CD4-positive, alpha-beta memory T cell (primary cell): ENCODE measurements around the gene KDM3B. TPM values are rescaled to one million over a fixed set of nuclear protein-coding genes. Genes with fewer than 3 reads are reported as not detected.
A peak's percentile ranks its signal among the peaks of the same experiment; 100 is the strongest.
"Not testable (repeated sequence)": the region's sequence is repeated elsewhere in the genome, so short reads cannot be mapped to it uniquely, and the experiment has no call there.

ENCODE experiments used
- CTCF ChIA-PET: fragments of 350-600 bp; sonication (Branson Sonifier 250); formaldehyde crosslinking; loops from one replicate; lab custom pipeline; 2021; ENCODE audit warnings: inconsistent platforms; ENCODE audit not compliant: partially characterized antibody; lab: Charles Lee
- POLR2A ChIA-PET: fragments of 350-600 bp; sonication (Branson Sonifier 250); formaldehyde crosslinking; loops from one replicate; lab custom pipeline; 2021; ENCODE audit not compliant: partially characterized antibody; lab: Charles Lee
- DNase-seq, 5 donors: peaks; one replicate each; pipeline versions ENCODE4 v3.0.0 to v3.0.0-alpha.2; 2020 to 2022; ENCODE audit warnings: mixed read lengths in 1 of 5
- H3K27ac ChIP-seq: one replicate; pipeline ENCODE4 v1.7.0; 2013; ENCODE audit warnings: low read depth, low read length
- H3K27me3 ChIP-seq: 2 replicates; pipeline ENCODE4 v1.7.0; 2013; ENCODE audit warnings: mild to moderate bottlenecking, low read length, moderate library complexity; ENCODE audit not compliant: insufficient read depth
- H3K36me3 ChIP-seq: 2 replicates; pipeline ENCODE4 v1.7.0; 2013; ENCODE audit warnings: mild to moderate bottlenecking, low read length, moderate library complexity; ENCODE audit not compliant: insufficient read depth
- H3K4me1 ChIP-seq: 2 replicates; pipeline ENCODE4 v1.7.0; 2013; ENCODE audit warnings: mild to moderate bottlenecking, low read length, moderate library complexity; ENCODE audit not compliant: insufficient read depth
- H3K4me3 ChIP-seq, 2 donors: one replicate each; pipeline ENCODE4 v1.7.0; 2013; ENCODE audit warnings: low read length in 2 of 2, mild to moderate bottlenecking in 1 of 2
- H3K9me3 ChIP-seq, 2 donors: one replicate each; pipeline ENCODE4 v1.7.0; 2013; ENCODE audit warnings: low read length in 2 of 2, control low read depth in 1 of 2; ENCODE audit not compliant: control insufficient read depth in 1 of 2
- H3K27ac Mint-ChIP-seq, 7 donors: one replicate each; pipeline ENCODE4 v1.8.0; 2020 to 2021; ENCODE audit warnings: mixed read lengths in 7 of 7, mild to moderate bottlenecking in 6 of 7, inconsistent platforms in 3 of 7, moderate library complexity in 3 of 7
- H3K27me3 Mint-ChIP-seq, 2 donors: one replicate each; pipeline ENCODE4 v1.8.0; 2020 to 2021; ENCODE audit warnings: mixed read lengths in 2 of 2
- H3K36me3 Mint-ChIP-seq, 2 donors: one replicate each; pipeline ENCODE4 v1.8.0; 2020 to 2021; ENCODE audit warnings: mixed read lengths in 2 of 2, inconsistent platforms in 1 of 2, mild to moderate bottlenecking in 1 of 2
- H3K4me1 Mint-ChIP-seq, 4 donors: one replicate each; pipeline ENCODE4 v1.8.0; 2020 to 2021; ENCODE audit warnings: mixed read lengths in 4 of 4, mild to moderate bottlenecking in 1 of 4
- H3K4me3 Mint-ChIP-seq, 8 donors: one replicate each; pipeline ENCODE4 v1.8.0; 2020 to 2021; ENCODE audit warnings: mixed read lengths in 8 of 8, mild to moderate bottlenecking in 7 of 8, moderate library complexity in 6 of 8, inconsistent platforms in 3 of 8
- H3K9me3 Mint-ChIP-seq, 8 donors: one replicate each; pipeline ENCODE4 v1.8.0; 2020 to 2021; ENCODE audit warnings: mixed read lengths in 8 of 8, mild to moderate bottlenecking in 5 of 8, inconsistent platforms in 3 of 8, moderate library complexity in 1 of 8
- intact Hi-C: fragments of 100-400 bp; cut with micrococcal nuclease; formaldehyde crosslinking; loops from one replicate; pipeline ENCODE4 v1.15.1; 2023
- polyA plus RNA-seq, 2 donors: library from polyadenylated mRNA; unstranded; fragments of 300-500 nt; fragmentation: Illumina TruSeq; gene quantifications; one replicate each; pipeline ENCODE4 v1.2.3, GENCODE V29; 2021
- total RNA-seq, 2 experiments: library from RNA; stranded (reverse); gene quantifications; one replicate each; pipeline ENCODE4 v1.2.3, GENCODE V29; 2021

The KDM3B gene
- total and polyA plus RNA-seq, 4 experiments from 2014 or later: 4.1 to 85.6 (median 50.7) TPM

DNA sequence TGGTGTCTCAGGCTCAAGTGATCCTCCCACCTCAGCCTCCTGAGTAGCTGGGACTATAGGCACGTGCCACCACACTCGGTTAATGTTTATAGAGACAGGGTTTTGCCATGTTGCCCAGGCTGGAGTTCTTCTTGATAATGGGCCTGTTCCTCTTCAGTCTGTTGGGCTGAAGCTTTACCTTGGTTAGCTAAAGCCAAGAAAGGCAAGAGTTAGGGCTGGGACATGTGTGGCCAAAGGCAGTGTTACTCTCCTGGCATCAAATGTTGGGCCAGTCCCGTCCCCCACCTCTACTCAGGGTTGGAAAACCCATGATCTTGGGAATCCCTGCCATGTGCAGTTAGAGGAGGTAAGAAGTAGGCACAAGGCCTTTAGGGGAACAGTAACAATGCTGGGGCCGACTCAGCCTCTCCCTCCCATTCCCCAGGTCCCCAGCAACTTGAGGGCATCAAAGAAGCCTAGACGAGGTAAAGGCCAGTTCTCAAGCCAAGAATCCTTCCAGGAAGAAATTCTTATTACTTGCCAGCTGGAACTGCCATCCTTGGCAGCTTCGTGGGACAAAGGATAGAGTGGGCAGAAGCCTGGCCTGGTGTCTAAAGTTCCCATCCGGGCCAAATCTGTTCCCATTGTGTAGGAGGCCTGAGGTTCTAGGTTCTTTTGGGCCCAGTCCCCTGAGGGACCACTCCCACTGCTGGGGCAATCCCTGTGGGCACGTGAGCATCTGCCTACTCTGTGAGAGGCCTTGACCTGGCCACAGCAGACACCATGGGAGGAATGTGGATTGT, 117.2 kb downstream of the KDM3B start:
- no peak overlapping the region for H3K4me3 Mint-ChIP-seq
- peaks cover 0 to 4% (median 0%) of the 10 kb centered on the region in 8 donors for H3K9me3 Mint-ChIP-seq
- H3K27ac Mint-ChIP-seq: peak overlapping the region in 2 of 7 donors; percentile 41 to 59
- Histone ChIP-seq H3K4me1 (peaks cover 22% of the 10 kb centered on the region), H3K27ac (no peak overlapping the region), H3K27me3 (no peaks in the 10 kb centered on the region), H3K36me3 (no peaks in the 10 kb centered on the region), H3K9me3 (no peaks in the 10 kb centered on the region), H3K4me3 (no peak overlapping the region)
- intact Hi-C loops: no loop called here
- POLR2A ChIA-PET: interaction anchor here (1.0 kb wide), 1 partner anchor 23 kb away, joined by 3 read pairs; no protein-coding TSS in a partner anchor
- H3K27me3 Mint-ChIP-seq: no peaks in the 10 kb centered on the region
- H3K36me3 Mint-ChIP-seq: peaks cover 3 to 10% of the 10 kb centered on the region in 2 donors
- no peak for DNase-seq
- peaks cover 13 to 29% (median 21%) of the 10 kb centered on the region in 4 donors for H3K4me1 Mint-ChIP-seq
- CTCF ChIA-PET: interaction anchor here (0.6 to 0.9 kb wide), 2 partner anchors 20 to 110 kb away, joined by 3 to 5 read pairs; no protein-coding TSS in a partner anchor

DNA sequence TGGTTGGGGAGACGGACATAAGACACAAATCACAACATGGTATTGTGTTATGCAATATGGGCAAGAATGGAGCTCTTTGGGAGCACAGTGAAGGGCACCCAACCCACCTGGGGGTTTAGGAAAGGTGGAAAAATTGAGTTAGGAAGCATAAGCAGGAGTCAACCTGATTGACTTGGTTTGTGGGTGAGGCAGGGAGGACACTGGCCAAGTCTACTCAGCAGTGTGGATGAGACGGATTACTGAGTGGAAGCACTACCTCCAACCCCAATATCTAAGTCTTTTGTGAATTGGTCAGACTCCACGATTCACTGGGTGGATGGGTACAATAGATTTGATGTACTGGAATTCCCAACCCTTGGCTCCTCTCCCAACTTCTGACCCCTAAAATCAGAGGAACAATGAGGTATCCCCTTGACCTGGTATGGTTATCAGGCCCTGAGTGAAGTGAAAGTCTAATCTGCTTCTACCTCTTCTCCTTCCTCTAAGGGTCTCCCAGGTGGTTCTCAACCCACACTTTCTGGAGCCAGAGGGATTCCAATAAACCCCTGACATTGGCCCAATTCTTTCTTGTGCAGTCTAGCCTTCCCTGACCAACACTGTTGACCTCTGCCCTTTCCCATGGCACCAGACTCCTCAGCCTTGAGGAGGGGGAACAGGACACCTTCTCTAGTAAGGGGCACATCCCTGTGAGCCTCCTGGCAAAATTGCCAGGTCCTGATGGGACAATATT, 118.0 kb downstream of the KDM3B start:
- intact Hi-C loops: no loop called here
- Mint-ChIP-seq H3K9me3 (peaks cover 0 to 2% (median 0%) of the 10 kb centered on the region in 8 donors), H3K27me3 (peaks cover 0 to 2% of the 10 kb centered on the region in 2 donors), H3K4me3 (no peak overlapping the region), H3K4me1 (peaks cover 13 to 24% (median 20%) of the 10 kb centered on the region in 4 donors), H3K36me3 (peaks cover 3 to 8% of the 10 kb centered on the region in 2 donors), H3K27ac (peak overlapping the region in 4 of 7 donors; percentile 3 to 59 (median 39))
- no peaks in the 10 kb centered on the region for H3K36me3 ChIP-seq
- CTCF ChIA-PET: no interaction called here
- no peak overlapping the region for H3K4me3 ChIP-seq
- POLR2A ChIA-PET: no interaction called here
- H3K9me3 ChIP-seq: no peaks in the 10 kb centered on the region
- no peaks in the 10 kb centered on the region for H3K27me3 ChIP-seq
- DNase-seq: no peak
- no peak overlapping the region for H3K27ac ChIP-seq
- peaks cover 22% of the 10 kb centered on the region for H3K4me1 ChIP-seq

DNA sequence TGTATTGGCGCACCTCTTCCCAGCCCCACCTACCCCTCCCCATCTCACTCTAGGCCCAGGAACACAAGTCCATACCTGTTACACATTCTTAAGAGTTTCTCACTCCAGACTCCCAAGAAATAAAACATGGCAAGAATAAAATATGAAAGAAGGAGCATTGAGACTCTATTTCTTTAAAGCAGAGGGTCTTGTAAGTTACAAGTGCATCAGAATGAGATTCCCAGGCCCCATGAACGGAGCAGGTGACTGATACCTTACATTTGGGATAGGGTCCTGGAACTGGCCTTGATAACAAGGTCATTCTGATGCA, 118.5 kb downstream of the KDM3B start:
- H3K36me3 Mint-ChIP-seq: peaks cover 3 to 8% of the 10 kb centered on the region in 2 donors
- Histone ChIP-seq H3K27ac (no peak overlapping the region), H3K36me3 (no peaks in the 10 kb centered on the region), H3K4me1 (peaks cover 21% of the 10 kb centered on the region), H3K27me3 (no peaks in the 10 kb centered on the region), H3K9me3 (no peaks in the 10 kb centered on the region), H3K4me3 (no peak overlapping the region)
- peak overlapping the region in 3 of 7 donors; percentile 3 to 59 (median 26) for H3K27ac Mint-ChIP-seq
- H3K4me1 Mint-ChIP-seq: peaks cover 13 to 24% (median 20%) of the 10 kb centered on the region in 4 donors
- DNase-seq: no peak
- CTCF ChIA-PET: interaction anchor here (0.9 kb wide), 1 partner anchor 10 kb away, joined by 3 read pairs; no protein-coding TSS in a partner anchor
- peaks cover 0 to 2% of the 10 kb centered on the region in 2 donors for H3K27me3 Mint-ChIP-seq
- intact Hi-C loops: no loop called here
- peaks cover 0 to 2% (median 0%) of the 10 kb centered on the region in 8 donors for H3K9me3 Mint-ChIP-seq
- H3K4me3 Mint-ChIP-seq: no peak overlapping the region
- POLR2A ChIA-PET: no interaction called here

DNA sequence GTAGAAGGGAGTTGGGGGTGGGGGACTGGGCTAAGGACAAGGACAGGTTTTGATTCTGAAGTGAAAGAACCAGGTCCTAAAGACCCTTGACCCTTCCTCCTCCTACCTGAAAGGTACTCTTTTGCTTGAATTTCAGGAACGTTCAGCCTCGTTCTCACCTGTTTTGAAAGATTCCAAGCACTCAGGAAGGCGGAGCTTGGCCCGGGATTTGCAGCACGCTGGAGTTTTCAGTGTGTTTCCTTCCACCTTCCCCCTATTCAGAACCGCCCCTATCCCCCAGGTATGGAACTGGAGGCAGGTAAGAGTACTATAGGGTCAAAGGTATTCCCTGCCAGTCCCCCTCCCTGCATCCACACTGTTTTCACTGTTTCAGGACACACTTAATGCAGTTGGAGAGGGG, 119.9 kb downstream of the KDM3B start:
- Mint-ChIP-seq H3K27ac (no peak overlapping the region), H3K4me3 (no peak overlapping the region), H3K9me3 (no peaks in the 10 kb centered on the region), H3K4me1 (peaks cover 7 to 14% (median 10%) of the 10 kb centered on the region in 4 donors), H3K27me3 (peaks cover 2 to 8% of the 10 kb centered on the region in 2 donors), H3K36me3 (peaks cover 1 to 3% of the 10 kb centered on the region in 2 donors)
- Histone ChIP-seq H3K9me3 (no peaks in the 10 kb centered on the region), H3K4me3 (no peak overlapping the region), H3K27ac (no peak overlapping the region), H3K4me1 (peaks cover 10% of the 10 kb centered on the region), H3K36me3 (no peaks in the 10 kb centered on the region), H3K27me3 (no peaks in the 10 kb centered on the region)
- intact Hi-C loops: no loop called here
- no peak for DNase-seq
- ChIA-PET POLR2A (no interaction called here), CTCF (interaction anchor here (1.6 kb wide), 1 partner anchor 20 kb away, joined by 3 read pairs; no protein-coding TSS in a partner anchor)

DNA sequence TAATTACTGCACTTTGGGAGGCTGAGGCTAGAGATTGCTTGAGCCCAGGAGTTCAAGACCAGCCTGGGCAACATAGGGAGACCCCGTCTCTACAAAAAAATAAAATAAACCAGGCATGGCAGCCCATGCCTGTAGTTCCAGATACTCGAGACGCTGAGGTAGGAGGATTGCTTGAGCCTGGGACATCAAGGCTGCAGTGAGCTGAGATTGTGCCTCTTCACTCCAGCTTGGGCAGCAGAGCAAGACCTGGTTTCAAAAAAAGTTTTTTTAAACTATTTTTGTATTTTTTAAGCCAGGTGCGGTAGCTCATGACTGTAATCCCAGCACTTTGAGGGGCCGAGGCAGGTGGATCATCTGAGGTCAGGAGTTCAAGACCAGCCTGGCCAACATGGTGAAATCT, 120.7 kb downstream of the KDM3B start:
- ChIA-PET POLR2A (interaction anchor here (1.4 kb wide), 1 partner anchor 8 kb away, joined by 3 read pairs; the partner anchor contains the start of gene EGR1), CTCF (interaction anchor here (1.6 to 1.9 kb wide), 2 partner anchors 8 to 19 kb away, joined by 3 to 8 read pairs; partner anchors contain the start of gene EGR1)

DNA sequence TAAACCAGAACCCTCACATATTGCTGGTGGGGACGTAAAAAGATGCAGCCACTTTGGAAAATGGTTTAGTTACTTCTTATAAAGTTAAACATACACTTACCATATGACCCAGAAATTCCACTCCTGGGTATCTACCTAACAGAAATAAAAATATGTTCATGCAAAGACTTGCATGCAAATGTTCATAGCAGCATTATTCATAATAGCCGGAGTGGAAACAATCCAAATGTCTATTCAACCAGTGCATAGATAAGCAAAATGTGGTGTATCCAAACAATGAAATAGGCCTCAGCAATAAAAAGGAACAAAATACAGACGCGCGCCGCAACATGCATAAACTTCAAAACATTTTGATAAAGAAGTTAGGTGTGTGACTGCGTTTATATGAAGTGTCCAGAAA, 124.4 kb downstream of the KDM3B start:
- no peaks in the 10 kb centered on the region for H3K4me1 Mint-ChIP-seq
- H3K27me3 ChIP-seq: no peaks in the 10 kb centered on the region
- H3K4me3 Mint-ChIP-seq: no peak overlapping the region
- no peak overlapping the region for H3K4me3 ChIP-seq
- no peaks in the 10 kb centered on the region for H3K4me1 ChIP-seq
- no peaks in the 10 kb centered on the region for H3K36me3 Mint-ChIP-seq
- no peaks in the 10 kb centered on the region for H3K9me3 ChIP-seq
- H3K27ac Mint-ChIP-seq: no peak overlapping the region
- H3K36me3 ChIP-seq: no peaks in the 10 kb centered on the region
- peaks cover 0 to 1% (median 0%) of the 10 kb centered on the region in 8 donors for H3K9me3 Mint-ChIP-seq
- ChIA-PET POLR2A (no interaction called here), CTCF (no interaction called here)
- no peak for DNase-seq
- intact Hi-C loops: no loop called here
- H3K27me3 Mint-ChIP-seq: peaks cover 7 to 8% of the 10 kb centered on the region in 2 donors
- H3K27ac ChIP-seq: no peak overlapping the region

More for the DNA sequence above, 120.7 kb downstream of the KDM3B start:
- H3K4me3 ChIP-seq, H3K9me3 Mint-ChIP-seq, H3K4me3 Mint-ChIP-seq, H3K27me3 Mint-ChIP-seq, DNase-seq, H3K4me1 ChIP-seq, H3K27ac ChIP-seq, H3K4me1 Mint-ChIP-seq, H3K36me3 Mint-ChIP-seq, H3K9me3 ChIP-seq, intact Hi-C loops, H3K27me3 ChIP-seq, H3K36me3 ChIP-seq: not testable (repeated sequence)
- peak overlapping the region in 1 of 7 donors; percentile 31 for H3K27ac Mint-ChIP-seq

DNA sequence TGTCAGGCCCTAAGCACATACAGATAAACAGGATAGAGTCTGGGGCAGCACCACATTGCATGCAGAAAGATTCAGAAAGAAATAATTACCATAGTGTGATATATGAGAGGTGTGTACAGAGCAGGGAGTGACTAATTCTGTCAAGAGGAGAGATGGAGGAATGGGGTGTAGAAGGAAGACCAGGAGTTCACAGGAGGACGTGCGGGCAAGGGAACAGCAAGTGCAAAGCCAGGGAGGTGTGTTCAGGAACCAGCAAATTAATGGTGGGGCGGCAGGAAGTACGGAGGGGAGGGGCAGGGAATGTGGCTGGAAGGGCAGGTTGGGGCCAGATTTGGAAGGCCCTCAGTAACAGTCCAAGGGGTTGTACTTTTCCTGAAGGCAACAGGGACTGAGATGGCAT, 130.2 kb downstream of the KDM3B start:
- POLR2A ChIA-PET: no interaction called here
- intact Hi-C loops: no loop called here
- H3K9me3 ChIP-seq: no peaks in the 10 kb centered on the region
- H3K9me3 Mint-ChIP-seq: peaks cover 0 to 1% (median 0%) of the 10 kb centered on the region in 8 donors
- H3K4me3 ChIP-seq: no peak overlapping the region
- no peak overlapping the region for H3K4me3 Mint-ChIP-seq
- CTCF ChIA-PET: interaction anchor here (1.0 to 2.6 kb wide), 2 partner anchors 17 to 32 kb away, joined by 3 to 9 read pairs; partner anchors contain the start of gene EGR1
- no peaks in the 10 kb centered on the region for H3K36me3 ChIP-seq
- no peak overlapping the region for H3K27ac Mint-ChIP-seq
- peaks cover 2 to 5% of the 10 kb centered on the region in 2 donors for H3K27me3 Mint-ChIP-seq
- no peaks in the 10 kb centered on the region for H3K4me1 Mint-ChIP-seq
- no peaks in the 10 kb centered on the region for H3K4me1 ChIP-seq
- no peak overlapping the region for H3K27ac ChIP-seq
- no peaks in the 10 kb centered on the region for H3K36me3 Mint-ChIP-seq
- H3K27me3 ChIP-seq: no peaks in the 10 kb centered on the region
- DNase-seq: no peak
